ENCODE results near the gene UBFD1. TPM values are rescaled to one million over a fixed set of nuclear protein-coding genes. Genes with fewer than 3 reads are reported as not detected.

The UBFD1 gene
- 71.0 and 152 TPM in 2 replicates for total RNA-seq

GRCh38 chr16:23556881-23557778 is at the start of gene UBFD1, which contains the start of gene EARS2:
Gene UBFD1 (plus strand): TSS chr16:23557727. CDS start chr16:23557743, 16 bp downstream.
Gene EARS2 (minus strand): TSS chr16:23557350. CDS start chr16:23557343, 7 bp downstream.

GRCh38 chr16:23510164-23510914 is 47.2 kb upstream of the UBFD1 start, which contains the start of gene GGA2:
Gene GGA2 (minus strand): TSS chr16:23510494. CDS start chr16:23510411, 83 bp downstream.

DNA sequence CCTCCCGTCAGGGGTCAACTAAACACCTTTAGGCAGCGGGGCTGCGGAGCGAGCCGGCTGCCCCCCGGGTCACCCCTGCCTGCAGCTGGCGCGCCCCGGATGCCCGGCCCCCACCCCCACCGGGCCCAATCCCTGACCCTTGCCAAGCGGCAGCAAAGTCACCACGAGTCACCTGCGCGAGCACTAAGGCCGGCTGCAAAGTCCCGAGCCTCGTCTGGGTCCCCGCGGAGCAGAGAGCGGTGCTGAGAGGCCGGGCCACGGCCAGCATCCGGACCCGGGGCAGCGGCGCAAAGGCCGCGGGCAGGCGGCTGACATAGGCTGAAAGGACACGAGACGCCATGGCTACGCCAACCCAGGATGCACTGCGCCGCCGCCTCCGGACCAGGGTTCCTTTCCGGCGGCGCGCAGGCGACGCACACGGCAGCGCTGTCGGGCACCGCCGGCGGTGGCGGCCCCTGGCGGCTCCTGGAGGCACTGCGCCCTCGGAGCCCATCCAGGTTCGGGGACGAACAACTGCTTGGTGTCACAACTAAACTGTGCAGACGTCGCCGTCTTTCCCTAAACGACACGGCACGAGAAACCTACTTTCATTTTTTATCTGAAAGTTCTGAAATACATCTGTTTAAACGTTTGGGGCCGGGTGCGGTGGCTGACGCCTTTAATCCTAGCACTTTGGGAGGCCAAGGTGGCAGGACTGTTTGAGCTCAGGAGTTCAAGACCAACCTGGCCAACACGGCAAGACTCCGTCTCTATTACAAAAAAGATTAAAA is 38.6 kb downstream of the UBFD1 start, which contains the start of gene NDUFAB1:
TSS of gene NDUFAB1 (minus strand) at position 366 of the 770 bp plus-strand sequence. CDS start at position 340, 26 bp downstream.

Other genes with a start within 250 kb of the UBFD1 start
- gene COG7, start 104.5 kb upstream of the UBFD1 start, total RNA-seq, result 18.5 and 26.9 TPM in 2 replicates
- gene GGA2, start 47.2 kb upstream of the UBFD1 start, total RNA-seq, result 38.4 and 39.0 TPM in 2 replicates
- 38.3 and 48.5 TPM in 2 replicates for gene EARS2, start 377 bp upstream of the UBFD1 start, total RNA-seq
- gene NDUFAB1, start 38.6 kb downstream of the UBFD1 start, total RNA-seq, result 32.3 and 71.6 TPM in 2 replicates
- gene PALB2, start 83.6 kb downstream of the UBFD1 start, total RNA-seq, result 7.0 and 8.4 TPM in 2 replicates
- 50.3 and 99.3 TPM in 2 replicates for gene DCTN5, start 83.7 kb downstream of the UBFD1 start, total RNA-seq
- gene PLK1, start 121.2 kb downstream of the UBFD1 start, total RNA-seq, result 4.6 and 27.1 TPM in 2 replicates
- gene ERN2, start 155.5 kb downstream of the UBFD1 start, total RNA-seq, result 0.15 and 0.33 TPM in 2 replicates
- gene CHP2, start 197.3 kb downstream of the UBFD1 start, total RNA-seq, result not detected in 2 replicates